ENCODE measurements around the gene TJP1. TPM values are rescaled to one million over a fixed set of nuclear protein-coding genes. Genes with fewer than 3 reads are reported as not detected.
"Not testable (repeated sequence)": the region's sequence is repeated elsewhere in the genome, so short reads cannot be mapped to it uniquely, and the experiment has no call there.

TJP1 gene
- total RNA-seq, 1 experiment from 2014 or later, result 19.5 TPM

DNA sequence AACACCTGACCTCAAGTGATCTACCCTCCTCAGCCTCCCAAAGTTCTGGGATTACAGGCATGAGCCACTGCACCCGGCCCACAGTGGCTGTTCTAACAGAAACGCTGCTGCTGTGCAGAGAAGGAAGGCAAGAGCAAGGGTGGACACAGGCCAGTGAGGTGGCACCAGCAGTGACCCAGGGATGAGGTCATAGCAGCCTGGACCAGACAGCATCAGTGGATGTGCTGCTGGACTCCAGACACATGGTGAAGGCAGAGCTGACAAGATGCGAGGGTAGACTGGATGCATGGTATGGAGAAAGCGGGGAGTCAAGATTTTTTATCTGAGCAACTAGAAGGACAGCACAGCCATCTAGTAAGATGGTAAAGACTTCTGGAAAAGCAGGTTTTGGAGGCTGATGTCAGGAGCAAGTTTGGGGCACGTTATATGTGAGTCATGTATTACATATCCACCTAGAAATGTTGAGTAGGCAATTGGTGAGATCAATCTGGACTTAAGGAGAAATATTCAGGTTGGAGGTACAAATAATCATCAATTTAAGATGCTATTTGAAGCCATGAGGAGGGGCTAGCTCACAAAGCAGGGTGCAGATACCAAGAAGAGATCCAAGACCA lies 22.1 kb upstream of the TJP1 start:
- in situ Hi-C loops (cut with HindIII; ENCODE audit: low pct_unique_long_range_greater_than_20kb, low sequenced_read_pairs), result no loop called here
- DNase-seq (ENCODE audit: low read depth, low spot score), result no peak

DNA sequence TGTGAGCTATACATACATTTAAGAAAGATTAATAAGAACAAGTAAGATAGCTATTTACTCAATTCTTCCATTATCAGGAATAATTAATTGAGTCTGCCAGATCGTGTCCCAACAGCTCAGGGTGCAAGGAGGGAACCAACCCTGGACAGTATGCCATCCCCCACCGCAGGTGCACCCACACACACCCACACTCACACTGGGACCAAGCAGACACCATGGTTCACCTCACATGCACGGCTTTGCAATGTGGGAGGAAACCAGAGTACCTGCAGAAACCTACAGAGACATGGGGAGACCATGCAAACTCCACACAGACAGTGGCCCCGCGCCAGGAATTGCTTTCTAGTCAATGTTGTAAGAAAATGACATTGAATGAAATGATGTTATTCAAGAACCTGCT lies 20.0 kb upstream of the TJP1 start:
- in situ Hi-C loops (cut with HindIII; ENCODE audit: low pct_unique_long_range_greater_than_20kb, low sequenced_read_pairs), result no loop called here

GRCh38 chr15:29840926-29841325 lies 18.7 kb upstream of the TJP1 start:
- in situ Hi-C loops (cut with HindIII; ENCODE audit: low pct_unique_long_range_greater_than_20kb, low sequenced_read_pairs), result no loop called here
- DNase-seq (ENCODE audit: low read depth, low spot score), result no peak

More for the DNA sequence above, 20.0 kb upstream of the TJP1 start:
- no peak for DNase-seq (ENCODE audit: low read depth, low spot score)

DNA sequence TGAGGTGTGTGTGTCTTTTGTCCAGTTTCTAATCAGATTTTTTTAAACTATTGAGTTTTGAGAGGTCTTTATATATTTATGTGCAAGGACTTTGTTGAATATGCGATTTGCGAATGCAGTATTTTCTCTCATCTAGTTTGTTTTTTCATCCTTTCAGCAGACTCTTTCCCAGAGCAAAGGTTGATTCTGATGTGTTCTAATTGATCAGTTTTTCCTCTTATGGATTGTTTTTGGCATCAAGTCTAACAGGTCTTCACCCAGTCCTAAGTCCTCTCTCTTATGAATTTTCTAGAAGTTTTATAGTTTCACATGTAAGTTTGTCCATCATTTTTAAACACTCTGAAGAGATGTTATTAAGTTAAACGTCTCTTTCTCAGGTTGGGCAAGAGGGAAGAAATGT lies 17.8 kb upstream of the TJP1 start:
- in situ Hi-C loops (cut with HindIII; ENCODE audit: low pct_unique_long_range_greater_than_20kb, low sequenced_read_pairs), result no loop called here

GRCh38 chr15:29838352-29839010 lies 16.2 kb upstream of the TJP1 start:
- DNase-seq (ENCODE audit: low read depth, low spot score), result no peak
- in situ Hi-C loops (cut with HindIII; ENCODE audit: low pct_unique_long_range_greater_than_20kb, low sequenced_read_pairs), result no loop called here

More for the DNA sequence above, 17.8 kb upstream of the TJP1 start:
- DNase-seq (ENCODE audit: low read depth, low spot score), result no peak

DNA sequence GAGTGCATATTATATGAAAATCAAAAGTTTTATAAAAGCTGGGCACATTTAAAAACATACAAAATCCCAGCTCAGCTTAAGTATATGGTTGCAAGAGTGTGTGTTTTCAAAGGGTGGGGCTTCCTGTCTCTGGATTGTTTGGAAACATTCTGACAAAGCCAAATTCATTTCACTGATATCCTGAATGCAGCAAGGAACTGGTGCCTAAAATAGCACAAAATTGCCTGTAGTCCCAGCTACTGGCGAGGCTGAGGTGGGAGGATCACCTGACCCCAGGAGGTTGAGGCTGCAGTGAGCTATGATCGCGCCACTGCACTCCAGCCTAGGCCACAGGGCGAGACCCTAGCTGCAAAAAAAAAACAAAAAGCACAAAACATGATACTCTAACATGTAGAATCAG lies 13.0 kb upstream of the TJP1 start:
- DNase-seq (ENCODE audit: low read depth, low spot score), result no peak
- in situ Hi-C loops (cut with HindIII; ENCODE audit: low pct_unique_long_range_greater_than_20kb, low sequenced_read_pairs), result no loop called here

GRCh38 chr15:29832709-29833108 lies 10.4 kb upstream of the TJP1 start:
- DNase-seq (ENCODE audit: low read depth, low spot score), result no peak
- in situ Hi-C loops (cut with HindIII; ENCODE audit: low pct_unique_long_range_greater_than_20kb, low sequenced_read_pairs), result no loop called here

- DNase-seq (ENCODE audit: low read depth, low spot score), result no peak
- in situ Hi-C loops (cut with HindIII; ENCODE audit: low pct_unique_long_range_greater_than_20kb, low sequenced_read_pairs), result no loop called here
These were observed 4.9 kb upstream of the TJP1 start for GRCh38 chr15:29826908-29827820.

DNA sequence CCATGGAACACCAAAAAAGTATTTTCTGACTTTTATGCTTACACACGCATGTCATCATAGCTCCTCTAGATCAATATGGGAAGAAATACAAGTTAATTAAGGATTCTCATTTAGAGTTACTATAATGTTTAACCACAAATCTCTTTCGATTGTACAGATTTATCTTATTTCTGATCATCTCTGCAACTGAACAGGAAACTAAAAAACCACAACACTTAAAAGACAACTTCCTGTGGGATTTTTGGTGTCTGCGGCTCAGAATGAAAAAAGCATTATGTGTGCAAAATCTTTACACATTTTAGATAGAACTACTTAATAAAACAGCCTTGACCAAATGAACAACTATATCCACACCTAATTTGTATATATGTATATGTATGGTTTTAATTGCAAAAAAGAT lies 3.0 kb upstream of the TJP1 start:
- in situ Hi-C loops (cut with HindIII; ENCODE audit: low pct_unique_long_range_greater_than_20kb, low sequenced_read_pairs), result no loop called here
- no peak for DNase-seq (ENCODE audit: low read depth, low spot score)

DNA sequence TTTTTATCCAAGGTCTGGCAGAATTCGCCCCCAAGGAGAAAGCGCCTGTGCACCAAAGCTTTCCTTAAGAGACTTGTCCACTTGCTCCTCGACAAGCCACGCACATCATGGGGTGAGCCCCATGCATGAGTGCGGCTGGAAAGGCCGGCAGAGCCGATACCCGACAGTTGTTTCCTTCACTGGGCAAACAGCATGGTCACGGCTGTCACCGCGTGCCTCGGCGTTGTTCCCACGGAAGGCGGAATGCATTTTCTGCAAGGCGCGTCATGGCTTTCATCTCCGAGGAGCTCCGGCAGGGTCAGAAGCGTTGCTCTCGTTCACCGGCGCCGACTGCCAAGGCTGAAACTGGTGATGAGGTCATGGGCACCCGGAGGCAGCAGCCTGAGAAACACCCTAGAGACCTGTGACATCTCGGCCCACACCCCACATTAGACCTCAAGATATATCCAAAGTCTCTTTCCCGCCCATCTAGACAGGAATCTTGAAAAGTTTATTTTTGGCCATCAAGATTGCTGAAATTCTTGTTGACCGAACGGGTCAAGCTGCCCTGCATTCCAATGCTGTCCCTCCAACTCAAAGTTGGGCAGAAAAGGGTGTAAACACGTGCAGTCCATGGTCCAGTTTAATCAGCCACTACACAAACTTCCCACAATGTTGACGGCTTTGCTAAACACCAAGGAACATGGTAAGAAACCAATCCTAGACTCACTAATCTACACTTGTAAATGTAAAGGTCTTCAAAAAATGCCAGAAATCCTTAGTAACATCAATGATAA lies 604 bp upstream of the TJP1 start:
- peak; percentile 63 for DNase-seq (ENCODE audit: low read depth, low spot score)
- in situ Hi-C loops (cut with HindIII; ENCODE audit: low pct_unique_long_range_greater_than_20kb, low sequenced_read_pairs), result no loop called here

DNA sequence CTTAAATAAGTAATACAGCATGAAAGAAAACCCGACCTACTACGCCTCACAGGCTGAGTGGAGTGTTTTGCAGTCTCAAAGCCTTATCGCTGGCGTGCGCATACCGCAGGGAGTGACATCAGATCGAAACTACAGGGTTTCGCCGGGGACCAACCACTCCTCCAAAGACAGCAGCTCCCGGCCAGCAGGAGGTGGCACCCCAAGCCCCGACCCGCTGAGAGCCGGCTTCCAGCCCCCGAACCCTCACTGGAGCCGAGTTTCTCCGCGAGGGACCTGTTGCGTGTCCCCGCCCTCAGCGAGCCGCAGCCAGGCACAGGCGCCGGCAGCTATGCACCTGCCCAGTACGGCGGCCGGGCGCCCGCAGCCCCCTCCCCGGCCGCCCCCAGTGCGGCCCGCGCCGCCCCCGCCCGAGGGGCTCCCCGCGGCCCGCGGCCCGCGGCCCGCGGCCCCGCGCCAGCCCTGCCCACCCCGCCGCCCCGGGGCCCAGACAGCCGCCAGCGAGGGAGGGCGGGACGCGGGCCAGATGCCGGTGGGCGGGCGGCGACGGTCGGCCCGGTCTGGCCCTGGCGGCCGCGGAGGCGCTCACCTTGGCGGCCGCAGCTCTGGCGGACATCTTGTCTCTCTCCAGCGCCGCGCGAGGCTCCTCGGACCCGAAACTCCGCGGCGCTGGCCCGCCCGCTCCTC lies 710 bp downstream of the TJP1 start:
- DNase-seq (ENCODE audit: low read depth, low spot score), result peak; percentile 59
- in situ Hi-C loops (cut with HindIII; ENCODE audit: low pct_unique_long_range_greater_than_20kb, low sequenced_read_pairs), result no loop called here

DNA sequence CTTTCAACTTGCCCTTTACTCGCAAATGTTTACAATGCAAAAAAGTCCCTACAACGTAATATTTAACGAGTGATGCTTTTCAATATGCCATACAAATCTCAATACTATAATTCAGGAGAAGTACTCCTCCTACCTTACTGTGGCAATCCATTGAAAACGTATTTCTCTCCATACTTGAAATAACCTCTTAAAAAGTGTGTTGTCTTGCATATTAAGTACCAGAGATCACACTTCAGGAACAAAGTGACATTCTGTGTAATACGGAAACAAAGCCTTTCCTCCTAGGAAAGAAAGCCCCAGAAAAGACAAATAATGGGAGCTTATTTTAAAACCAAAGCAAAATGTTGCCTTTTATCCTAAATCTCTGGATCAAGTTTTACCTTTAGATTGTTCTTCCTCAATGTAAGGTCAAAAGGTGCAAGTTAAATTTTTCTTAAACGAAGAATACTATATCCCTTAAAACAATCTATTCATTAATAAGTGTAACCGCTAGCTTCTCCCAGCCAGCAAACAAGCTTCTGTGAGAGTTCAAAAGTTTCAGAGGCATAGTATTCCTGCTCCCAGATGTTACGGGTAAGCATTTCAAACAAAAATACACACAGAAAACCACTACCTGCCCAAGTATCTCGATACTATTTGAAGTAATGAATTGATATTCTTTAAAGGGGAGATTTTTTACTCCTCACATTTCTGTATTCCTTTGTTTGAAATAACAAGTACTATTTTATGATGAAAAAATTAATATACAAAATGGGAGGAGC lies 1.7 kb downstream of the TJP1 start:
- no peak for DNase-seq (ENCODE audit: low read depth, low spot score)
- in situ Hi-C loops (cut with HindIII; ENCODE audit: low pct_unique_long_range_greater_than_20kb, low sequenced_read_pairs), result no loop called here

DNA sequence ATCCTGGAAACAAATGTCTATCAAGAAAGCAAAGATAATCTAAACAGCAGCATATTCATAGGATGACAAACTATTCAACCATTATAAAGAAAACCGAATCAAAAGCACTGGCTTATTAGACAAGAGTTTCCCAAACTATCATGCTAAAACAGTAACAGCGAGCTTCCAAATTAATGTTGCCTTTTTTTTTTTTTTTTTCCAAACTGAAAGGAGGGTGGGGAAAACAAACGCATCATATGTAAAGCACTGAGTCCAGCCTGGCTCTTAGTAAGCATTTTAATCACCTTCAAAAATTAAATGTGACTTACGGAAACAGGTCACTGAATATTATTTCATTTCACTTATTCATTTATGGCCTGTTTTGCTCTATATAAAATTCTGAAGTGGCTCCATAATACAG lies 2.3 kb downstream of the TJP1 start:
- in situ Hi-C loops (cut with HindIII; ENCODE audit: low pct_unique_long_range_greater_than_20kb, low sequenced_read_pairs), result no loop called here

DNA sequence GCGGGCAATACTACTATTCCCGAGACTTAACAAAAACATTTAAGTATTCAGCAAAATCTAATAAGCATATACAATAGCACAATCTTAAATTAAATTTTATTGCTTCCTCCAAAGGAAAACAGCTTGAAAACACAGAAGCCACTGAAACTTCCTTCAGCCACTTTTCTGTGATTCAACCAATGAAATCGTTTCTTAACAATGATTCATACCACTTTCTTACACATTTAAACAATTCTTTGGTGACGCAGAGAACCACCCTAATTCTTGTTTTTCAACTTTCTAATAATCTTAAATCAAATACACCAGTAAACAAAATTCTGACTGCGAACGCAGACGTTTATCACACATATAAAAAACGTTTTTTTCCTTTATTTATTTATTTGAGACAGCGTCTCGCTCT lies 4.1 kb downstream of the TJP1 start:
- in situ Hi-C loops (cut with HindIII; ENCODE audit: low pct_unique_long_range_greater_than_20kb, low sequenced_read_pairs), result no loop called here
- no peak for DNase-seq (ENCODE audit: low read depth, low spot score)

More for the DNA sequence above, 2.3 kb downstream of the TJP1 start:
- DNase-seq (ENCODE audit: low read depth, low spot score), result no peak

DNA sequence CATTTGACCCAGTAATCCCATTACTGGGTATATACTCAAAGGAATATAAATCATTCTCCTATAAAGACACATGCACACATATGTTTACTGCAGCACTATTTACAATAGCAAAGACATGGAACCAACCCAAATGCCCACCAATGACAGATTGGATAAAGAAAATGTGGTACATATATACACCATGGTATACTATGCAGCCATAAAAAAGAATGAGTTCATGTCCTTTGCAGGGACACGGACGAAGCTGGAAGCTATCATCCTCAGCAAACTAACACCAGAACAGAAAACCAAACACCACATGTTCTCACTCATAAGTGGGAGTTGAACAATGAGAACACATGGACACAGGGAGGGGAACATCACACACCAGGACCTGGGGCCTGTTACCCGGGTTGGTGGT lies 4.8 kb downstream of the TJP1 start:
- in situ Hi-C loops (cut with HindIII; ENCODE audit: low pct_unique_long_range_greater_than_20kb, low sequenced_read_pairs); DNase-seq (ENCODE audit: low read depth, low spot score): not testable (repeated sequence)

GRCh38 chr15:29815000-29815710 lies 7.1 kb downstream of the TJP1 start:
- DNase-seq (ENCODE audit: low read depth, low spot score), result peak; percentile 34
- in situ Hi-C loops (cut with HindIII; ENCODE audit: low pct_unique_long_range_greater_than_20kb, low sequenced_read_pairs), result no loop called here

Data from SK-MEL-5 (cell line).